PFSK-1 (cell line): ENCODE measurements around the gene ERICH3.

Experiments used
- FOXP2 ChIP-seq: optimal IDR thresholded peaks from 2 replicates; pipeline ENCODE3; 2011; ENCODE audit warnings: borderline replicate concordance, control low read depth, inconsistent platforms; ENCODE audit not compliant: insufficient read depth; ENCODE audit errors: extremely low read length, extremely low read depth
- POLR2AphosphoS5 ChIP-seq: IDR thresholded peaks from 2 replicates; pipeline ENCODE4 v1.6.1; 2012; ENCODE audit warnings: low read depth, mild to moderate bottlenecking, control low read depth, low read length, moderate library complexity
- REST ChIP-seq, 2 experiments: IDR thresholded peaks; 2 replicates each; pipeline versions ENCODE4 v1.6.1 to v1.8.0; 2011 to 2012; ENCODE audit warnings: low read depth in 2 of 2, low read length in 2 of 2, control low read depth in 1 of 2, inconsistent platforms in 1 of 2, mild to moderate bottlenecking in 1 of 2, moderate library complexity in 1 of 2; ENCODE audit not compliant: insufficient read depth in 1 of 2
- SIN3A ChIP-seq: IDR thresholded peaks from 2 replicates; pipeline ENCODE4 v1.6.1; 2012; ENCODE audit warnings: mild to moderate bottlenecking, low read length, moderate library complexity, borderline replicate concordance; ENCODE audit not compliant: insufficient read depth
- TAF1 ChIP-seq: IDR thresholded peaks from 2 replicates; pipeline ENCODE4 v1.6.1; 2012; ENCODE audit warnings: low read length, control low read depth, borderline replicate concordance; ENCODE audit not compliant: insufficient read depth

The ERICH3 gene

GRCh38 chr1:74613894-74614293, 59.7 kb downstream of the ERICH3 start:
- TF ChIP-seq POLR2AphosphoS5 (no peak), TAF1 (no peak), FOXP2 (no peak), REST (IDR thresholded peaks at IDR 0.05; ENCODE audit: insufficient read depth in 1 of 2, low read depth in 2 of 2, low read length in 2 of 2) (no peak), SIN3A (no peak)

GRCh38 chr1:74611887-74612286, 61.7 kb downstream of the ERICH3 start:
- TF ChIP-seq FOXP2 (no peak), TAF1 (no peak), POLR2AphosphoS5 (no peak), REST (IDR thresholded peaks at IDR 0.05; ENCODE audit: insufficient read depth in 1 of 2, low read depth in 2 of 2, low read length in 2 of 2) (no peak), SIN3A (no peak)

- TF ChIP-seq POLR2AphosphoS5 (no peak), FOXP2 (no peak), REST (IDR thresholded peaks at IDR 0.05; ENCODE audit: insufficient read depth in 1 of 2, low read depth in 2 of 2, low read length in 2 of 2) (no peak), TAF1 (no peak), SIN3A (no peak)
These were observed 62.6 kb downstream of the ERICH3 start for GRCh38 chr1:74610961-74611360.

GRCh38 chr1:74609810-74610371, 63.7 kb downstream of the ERICH3 start:
- no peak for TF ChIP-seq FOXP2
- no peak for TF ChIP-seq SIN3A
- TF ChIP-seq TAF1: no peak
- no peak for TF ChIP-seq REST (IDR thresholded peaks at IDR 0.05; ENCODE audit: insufficient read depth in 1 of 2, low read depth in 2 of 2, low read length in 2 of 2)

GRCh38 chr1:74596717-74597116, 76.9 kb downstream of the ERICH3 start:
- TF ChIP-seq SIN3A (no peak), REST (IDR thresholded peaks at IDR 0.05; ENCODE audit: insufficient read depth in 1 of 2, low read depth in 2 of 2, low read length in 2 of 2) (no peak), POLR2AphosphoS5 (no peak), TAF1 (no peak), FOXP2 (no peak)
